OCI-LY3 (cell line): ENCODE data around the gene ZNF70.

Experiments used
- EZH2phosphoT487 ChIP-seq: fragments of 200-600 bp; shearing (Covaris generic); IDR thresholded peaks from 2 replicates; pipeline ENCODE4 v1.6.1; 2018; ENCODE audit warnings: antibody characterized with exemption, mixed run types, low read depth
- TF ChIP-seq, protein P1 (sequence below): fragments of 200-600, 300-600 bp; sonication (generic); IDR thresholded peaks from 2 replicates; pipeline ENCODE4 v1.5.1; 2014; ENCODE audit warnings: antibody characterized with exemption, low read length, low read depth

DNA sequence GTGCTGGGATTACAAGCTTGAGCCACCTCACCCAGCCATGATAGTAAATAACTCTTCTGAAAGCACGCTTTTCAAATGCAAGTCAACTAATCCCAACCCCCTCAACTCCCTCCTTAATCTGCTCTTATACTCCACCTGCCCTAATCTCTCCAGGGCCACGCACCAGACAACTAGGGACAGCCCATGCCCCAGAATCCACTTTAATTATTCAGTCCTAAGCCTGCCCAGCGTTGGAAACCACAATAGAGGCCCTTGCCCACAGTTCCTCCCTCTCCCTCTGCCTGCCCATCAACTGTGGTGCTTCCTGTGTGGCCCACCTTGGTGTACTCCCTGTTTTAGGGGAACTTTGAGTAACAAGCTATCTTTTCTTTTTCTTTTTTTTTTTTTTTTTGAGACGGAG, 6.0 kb upstream of the ZNF70 start:
- TF ChIP-seq EZH2phosphoT487, result no peak
- TF ChIP-seq, protein P1, sequence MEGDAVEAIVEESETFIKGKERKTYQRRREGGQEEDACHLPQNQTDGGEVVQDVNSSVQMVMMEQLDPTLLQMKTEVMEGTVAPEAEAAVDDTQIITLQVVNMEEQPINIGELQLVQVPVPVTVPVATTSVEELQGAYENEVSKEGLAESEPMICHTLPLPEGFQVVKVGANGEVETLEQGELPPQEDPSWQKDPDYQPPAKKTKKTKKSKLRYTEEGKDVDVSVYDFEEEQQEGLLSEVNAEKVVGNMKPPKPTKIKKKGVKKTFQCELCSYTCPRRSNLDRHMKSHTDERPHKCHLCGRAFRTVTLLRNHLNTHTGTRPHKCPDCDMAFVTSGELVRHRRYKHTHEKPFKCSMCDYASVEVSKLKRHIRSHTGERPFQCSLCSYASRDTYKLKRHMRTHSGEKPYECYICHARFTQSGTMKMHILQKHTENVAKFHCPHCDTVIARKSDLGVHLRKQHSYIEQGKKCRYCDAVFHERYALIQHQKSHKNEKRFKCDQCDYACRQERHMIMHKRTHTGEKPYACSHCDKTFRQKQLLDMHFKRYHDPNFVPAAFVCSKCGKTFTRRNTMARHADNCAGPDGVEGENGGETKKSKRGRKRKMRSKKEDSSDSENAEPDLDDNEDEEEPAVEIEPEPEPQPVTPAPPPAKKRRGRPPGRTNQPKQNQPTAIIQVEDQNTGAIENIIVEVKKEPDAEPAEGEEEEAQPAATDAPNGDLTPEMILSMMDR, result no peak
